ENCODE results near the gene GPS1. TPM values are rescaled to one million over a fixed set of nuclear protein-coding genes. Genes with fewer than 3 reads are reported as not detected.

GPS1 gene
- total and polyA plus RNA-seq, 2 experiments from 2014 or later = 101 to 160 TPM

DNA sequence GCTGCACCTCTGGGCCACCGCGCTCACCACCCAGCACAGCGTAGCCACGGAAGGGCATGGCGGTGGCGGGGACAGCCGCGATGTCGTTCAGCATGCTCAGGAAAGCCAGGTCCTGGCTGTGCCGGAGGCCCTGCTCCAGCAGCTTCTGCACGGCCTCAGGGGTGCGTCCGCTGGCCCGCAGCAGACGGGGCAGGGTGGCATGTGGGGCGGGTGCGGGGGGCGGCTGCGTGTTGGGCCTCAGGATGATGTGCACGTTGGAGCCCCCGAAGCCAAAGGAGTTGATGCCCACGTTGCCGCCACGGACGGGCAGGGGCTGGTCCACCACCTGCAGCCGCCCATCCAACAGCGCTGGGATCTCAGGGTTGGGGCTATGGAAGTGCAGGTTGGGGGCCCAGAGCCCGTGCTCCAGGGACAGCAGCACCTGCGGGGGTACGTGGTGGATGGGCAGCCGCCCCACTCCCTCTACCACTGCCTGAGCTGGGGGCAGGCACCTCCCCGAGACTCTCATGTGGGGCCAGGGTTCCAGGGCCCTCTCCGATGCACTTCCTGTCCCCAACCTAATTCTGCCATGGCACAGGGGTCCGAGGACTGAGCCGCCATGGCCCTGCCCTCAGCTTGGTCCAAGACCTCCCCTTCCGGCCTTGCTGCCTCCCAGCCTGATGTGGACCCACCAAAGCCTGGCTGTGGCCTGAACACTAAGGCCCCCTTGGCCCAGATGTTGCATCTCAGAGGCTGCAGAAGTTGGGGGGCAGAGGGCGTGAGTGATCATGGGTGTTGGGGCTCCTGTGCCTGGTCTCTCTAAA lies 39.8 kb downstream of the GPS1 start:
- TF ChIP-seq, protein P1, sequence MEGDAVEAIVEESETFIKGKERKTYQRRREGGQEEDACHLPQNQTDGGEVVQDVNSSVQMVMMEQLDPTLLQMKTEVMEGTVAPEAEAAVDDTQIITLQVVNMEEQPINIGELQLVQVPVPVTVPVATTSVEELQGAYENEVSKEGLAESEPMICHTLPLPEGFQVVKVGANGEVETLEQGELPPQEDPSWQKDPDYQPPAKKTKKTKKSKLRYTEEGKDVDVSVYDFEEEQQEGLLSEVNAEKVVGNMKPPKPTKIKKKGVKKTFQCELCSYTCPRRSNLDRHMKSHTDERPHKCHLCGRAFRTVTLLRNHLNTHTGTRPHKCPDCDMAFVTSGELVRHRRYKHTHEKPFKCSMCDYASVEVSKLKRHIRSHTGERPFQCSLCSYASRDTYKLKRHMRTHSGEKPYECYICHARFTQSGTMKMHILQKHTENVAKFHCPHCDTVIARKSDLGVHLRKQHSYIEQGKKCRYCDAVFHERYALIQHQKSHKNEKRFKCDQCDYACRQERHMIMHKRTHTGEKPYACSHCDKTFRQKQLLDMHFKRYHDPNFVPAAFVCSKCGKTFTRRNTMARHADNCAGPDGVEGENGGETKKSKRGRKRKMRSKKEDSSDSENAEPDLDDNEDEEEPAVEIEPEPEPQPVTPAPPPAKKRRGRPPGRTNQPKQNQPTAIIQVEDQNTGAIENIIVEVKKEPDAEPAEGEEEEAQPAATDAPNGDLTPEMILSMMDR (IDR thresholded peaks at IDR 0.05; ENCODE audit: poor library complexity) = no peak
- TF ChIP-seq EZH2phosphoT487 (IDR thresholded peaks at IDR 0.05; ENCODE audit: low read depth, severe bottlenecking, unreplicated experiment) = no peak
- TF ChIP-seq EZH2 (IDR thresholded peaks at IDR 0.05; ENCODE audit: borderline replicate concordance) = no peak
- no peaks in the 10 kb centered on the region for H3K36me3 ChIP-seq (replicated peaks; ENCODE audit: insufficient read depth, low read depth)

DNA sequence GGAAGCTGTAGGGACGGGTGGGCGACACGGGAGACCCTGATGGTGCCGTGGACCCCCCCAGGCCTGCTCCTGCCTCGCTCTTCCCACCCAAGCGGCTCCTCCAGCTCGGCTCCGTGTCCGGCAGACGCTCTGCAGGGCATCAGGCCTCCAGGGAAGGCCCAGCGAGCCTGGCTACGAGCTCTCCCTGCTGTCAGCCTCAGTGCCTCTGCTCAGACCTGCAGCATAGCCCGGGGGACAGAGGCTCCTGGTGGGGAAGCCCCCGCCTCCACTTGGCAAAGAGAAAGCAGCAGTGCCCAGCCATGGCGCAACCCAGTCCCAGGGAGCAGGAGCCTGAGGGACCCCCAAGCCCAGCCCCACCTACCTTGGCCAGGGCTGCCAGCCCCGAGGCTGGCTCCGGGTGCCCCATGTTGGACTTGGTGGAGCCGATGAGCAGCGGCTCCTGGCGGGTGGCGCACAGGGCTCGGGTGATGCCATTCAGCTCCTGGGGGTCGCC lies 40.4 kb downstream of the GPS1 start:
- TF ChIP-seq, protein P1 (IDR thresholded peaks at IDR 0.05; ENCODE audit: poor library complexity) = no peak
- no peak for TF ChIP-seq EZH2phosphoT487 (IDR thresholded peaks at IDR 0.05; ENCODE audit: low read depth, severe bottlenecking, unreplicated experiment)
- no peak for TF ChIP-seq EZH2 (IDR thresholded peaks at IDR 0.05; ENCODE audit: borderline replicate concordance)
- no peaks in the 10 kb centered on the region for H3K9me3 ChIP-seq (ENCODE audit: low read depth)
- no peak overlapping the region for H3K4me3 ChIP-seq
- DNase-seq (ENCODE audit: low spot score) = no peak
- H3K27ac ChIP-seq = no peak overlapping the region
- H3K36me3 ChIP-seq (replicated peaks; ENCODE audit: insufficient read depth, low read depth) = no peaks in the 10 kb centered on the region
- no peak overlapping the region for H3K4me2 ChIP-seq
- no peaks in the 10 kb centered on the region for H3K27me3 ChIP-seq
- peaks cover 15% of the 10 kb centered on the region for H3K4me1 ChIP-seq (ENCODE audit: insufficient read depth)
- H2AFZ ChIP-seq = no peak overlapping the region
- H3K9me2 ChIP-seq (replicated peaks; ENCODE audit: insufficient read depth) = no peaks in the 10 kb centered on the region
- WGBS (ENCODE audit: low lambda C conversion rate, missing lambda C conversion rate) = 96% methylated on average over 23 of the region's 23 CpGs
- H3K79me2 ChIP-seq = peaks cover 51% of the 10 kb centered on the region
- peaks cover 73% of the 10 kb centered on the region for H4K20me1 ChIP-seq (ENCODE audit: insufficient read depth, poor library complexity, severe bottlenecking)

More for the DNA sequence above, 39.8 kb downstream of the GPS1 start:
- Histone ChIP-seq H3K4me1 (ENCODE audit: insufficient read depth) (peaks cover 10% of the 10 kb centered on the region), H4K20me1 (ENCODE audit: insufficient read depth, poor library complexity, severe bottlenecking) (peaks cover 66% of the 10 kb centered on the region), H3K9me3 (ENCODE audit: low read depth) (no peaks in the 10 kb centered on the region), H3K27ac (no peak overlapping the region), H3K27me3 (no peaks in the 10 kb centered on the region), H3K4me3 (no peak overlapping the region), H2AFZ (no peak overlapping the region), H3K79me2 (peaks cover 45% of the 10 kb centered on the region), H3K4me2 (no peak overlapping the region), H3K9me2 (replicated peaks; ENCODE audit: insufficient read depth) (no peaks in the 10 kb centered on the region)
- WGBS (ENCODE audit: low lambda C conversion rate, missing lambda C conversion rate) = 98% methylated on average over 28 of the region's 37 CpGs
- DNase-seq (ENCODE audit: low spot score) = no peak

DNA sequence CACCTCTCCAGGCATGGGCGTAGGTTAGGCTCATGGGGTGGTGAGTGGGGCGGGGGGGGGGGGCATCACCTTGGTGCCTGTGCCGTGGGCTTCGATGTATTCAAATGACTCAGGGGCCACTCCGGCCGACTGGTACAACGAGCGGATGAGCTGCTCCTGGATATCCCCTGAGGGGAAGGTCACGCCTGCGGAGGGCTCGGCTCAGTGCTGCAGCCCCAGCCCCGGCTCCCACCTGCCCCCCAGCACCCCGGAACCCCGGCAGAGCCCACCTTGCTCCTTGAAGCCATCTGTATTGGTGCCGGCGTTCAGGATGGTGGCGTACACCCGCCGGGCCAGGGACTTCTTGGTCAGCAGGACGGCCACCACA lies 40.9 kb downstream of the GPS1 start:
- WGBS (ENCODE audit: low lambda C conversion rate, missing lambda C conversion rate) = 100% methylated on average over 1 of the region's 20 CpGs
- no peaks in the 10 kb centered on the region for H3K27me3 ChIP-seq
- no peaks in the 10 kb centered on the region for H3K9me2 ChIP-seq (replicated peaks; ENCODE audit: insufficient read depth)
- H2AFZ ChIP-seq = no peak overlapping the region
- H3K36me3 ChIP-seq (replicated peaks; ENCODE audit: insufficient read depth, low read depth) = no peaks in the 10 kb centered on the region
- H3K4me2 ChIP-seq = no peak overlapping the region
- DNase-seq (ENCODE audit: low spot score) = no peak
- peaks cover 78% of the 10 kb centered on the region for H4K20me1 ChIP-seq (ENCODE audit: insufficient read depth, poor library complexity, severe bottlenecking)
- peaks cover 15% of the 10 kb centered on the region for H3K4me1 ChIP-seq (ENCODE audit: insufficient read depth)
- no peaks in the 10 kb centered on the region for H3K9me3 ChIP-seq (ENCODE audit: low read depth)
- no peak overlapping the region for H3K4me3 ChIP-seq
- H3K79me2 ChIP-seq = peaks cover 56% of the 10 kb centered on the region
- TF ChIP-seq, protein P1 (IDR thresholded peaks at IDR 0.05; ENCODE audit: poor library complexity) = no peak
- TF ChIP-seq EZH2 (IDR thresholded peaks at IDR 0.05; ENCODE audit: borderline replicate concordance) = no peak
- TF ChIP-seq EZH2phosphoT487 (IDR thresholded peaks at IDR 0.05; ENCODE audit: low read depth, severe bottlenecking, unreplicated experiment) = no peak
- no peak overlapping the region for H3K27ac ChIP-seq
